ENCODE measurements around the gene ARHGAP22.

GRCh38 chr10:48538611-48539010, 66.3 kb downstream of the ARHGAP22 start:
- no peak for TF ChIP-seq EZH2phosphoT487 (IDR thresholded peaks at IDR 0.05; ENCODE audit: insufficient read depth, low read depth)
- no peak for TF ChIP-seq EZH2 (IDR thresholded peaks at IDR 0.05; ENCODE audit: insufficient read depth, poor library complexity, severe bottlenecking)
